ENCODE data around the gene FBXO24. TPM values are rescaled to one million over a fixed set of nuclear protein-coding genes. Genes with fewer than 3 reads are reported as not detected.

FBXO24 gene
- total and polyA plus RNA-seq, 8 donors = 0.31 to 2.0 (median 0.81) TPM

GRCh38 chr7:100640517-100641440, 54.7 kb downstream of the FBXO24 start:
- no peaks in the 10 kb centered on the region for H3K9me3 ChIP-seq
- no peak for TF ChIP-seq CTCF (IDR thresholded peaks at IDR 0.05)
- H3K4me1 ChIP-seq = peaks cover 0 to 3% (median 0%) of the 10 kb centered on the region in 3 donors
- no peak for DNase-seq
- no peak for FAIRE-seq
- no peak for ATAC-seq
- no peaks in the 10 kb centered on the region for H3K27me3 ChIP-seq
- H3K27ac ChIP-seq = no peak overlapping the region
- no peaks in the 10 kb centered on the region for H3K36me3 ChIP-seq
- intact Hi-C loops (cut with DNase I) = no loop called here
- 70 to 76% methylated on average over 22 to 24 of the region's 24 CpGs for WGBS, 2 donors
- H3K4me3 ChIP-seq = no peak overlapping the region

DNA sequence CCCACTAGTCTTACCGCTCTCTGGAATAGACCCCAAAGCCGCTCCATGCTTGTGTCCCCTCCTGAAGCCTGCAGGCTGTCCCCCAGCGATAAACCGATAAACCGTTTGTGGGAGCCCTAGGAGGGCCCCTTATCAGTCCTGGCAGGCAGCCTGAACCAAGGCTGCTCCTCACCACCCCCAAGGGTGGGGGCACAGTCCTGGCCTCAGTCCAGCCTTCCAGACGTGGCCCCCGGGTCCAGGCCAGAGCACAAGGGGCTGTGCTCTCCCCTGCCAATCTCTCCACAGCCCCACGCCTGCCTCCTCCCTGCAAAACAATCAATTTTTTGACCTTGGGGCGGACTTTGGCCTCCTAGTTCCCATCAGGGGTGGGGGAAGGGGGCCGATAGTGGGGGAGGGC, 55.3 kb downstream of the FBXO24 start, which contains the start of gene TFR2:
TFR2 (minus strand) TSS at position 90 of the 397 bp plus-strand sequence; CDS start at position 47, 43 bp downstream.
- Histone ChIP-seq H3K27ac (no peak within 1 kb of the TSS), H3K4me3 (no peak within 1 kb of the TSS), H3K9me3 (no peaks in the 10 kb centered on the region), H3K27me3 (no peaks in the 10 kb centered on the region), H3K36me3 (no peaks in the 10 kb centered on the region), H3K4me1 (peaks cover 0 to 3% (median 0%) of the 10 kb centered on the region in 3 donors)
- TF ChIP-seq CTCF (IDR thresholded peaks at IDR 0.05) = no peak
- intact Hi-C loops (cut with DNase I) = no loop called here
- no peak for FAIRE-seq
- DNase-seq = no peak
- 8 to 17% methylated on average over 10 of the region's 10 CpGs for WGBS, 2 donors
- peak in 3 of 4 donors; percentile 16 to 52 (median 34) for ATAC-seq

DNA sequence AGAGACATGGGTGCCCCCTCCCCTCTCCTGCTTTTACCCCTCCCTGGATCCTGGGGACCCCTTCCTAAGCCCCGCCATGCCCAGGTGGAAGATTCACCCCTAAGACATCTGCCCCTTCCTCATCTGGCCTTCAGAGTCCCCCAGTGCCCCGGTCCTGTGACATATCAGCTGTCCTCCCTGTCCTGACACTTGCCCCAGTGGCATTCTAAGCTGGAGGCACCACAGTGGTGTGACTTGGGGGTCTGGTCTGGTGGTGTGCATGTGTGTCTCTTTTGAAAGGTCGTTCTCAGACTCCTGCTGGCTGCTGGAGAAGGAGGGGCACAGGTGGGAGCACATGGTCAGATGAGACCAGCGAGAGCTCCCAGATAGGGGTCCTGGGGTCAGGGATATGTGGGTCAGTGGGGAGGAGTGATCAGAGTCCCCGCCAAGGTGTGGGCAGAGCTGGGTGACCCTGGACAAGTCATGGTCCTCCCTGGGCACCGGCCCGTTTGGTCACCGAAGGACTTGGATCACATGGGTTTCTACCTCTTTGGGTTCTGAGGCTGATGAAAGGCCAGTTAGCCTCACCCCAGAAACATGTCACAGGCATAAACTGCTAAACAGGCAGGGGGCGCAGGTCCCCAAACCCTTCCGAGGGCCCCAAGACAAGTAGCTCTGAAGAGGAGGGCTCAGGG, 55.9 kb downstream of the FBXO24 start:
- TF ChIP-seq CTCF (IDR thresholded peaks at IDR 0.05) = no peak
- DNase-seq (no peak), ATAC-seq (peak in 1 of 4 donors; percentile 15), FAIRE-seq (no peak)
- intact Hi-C loops (cut with DNase I) = no loop called here
- Histone ChIP-seq H3K27ac (no peak overlapping the region), H3K4me1 (peaks cover 0 to 3% (median 0%) of the 10 kb centered on the region in 3 donors), H3K9me3 (no peaks in the 10 kb centered on the region), H3K36me3 (no peaks in the 10 kb centered on the region), H3K4me3 (no peak overlapping the region), H3K27me3 (no peaks in the 10 kb centered on the region)
- 80 to 83% methylated on average over 10 of the region's 10 CpGs for WGBS, 2 donors

DNA sequence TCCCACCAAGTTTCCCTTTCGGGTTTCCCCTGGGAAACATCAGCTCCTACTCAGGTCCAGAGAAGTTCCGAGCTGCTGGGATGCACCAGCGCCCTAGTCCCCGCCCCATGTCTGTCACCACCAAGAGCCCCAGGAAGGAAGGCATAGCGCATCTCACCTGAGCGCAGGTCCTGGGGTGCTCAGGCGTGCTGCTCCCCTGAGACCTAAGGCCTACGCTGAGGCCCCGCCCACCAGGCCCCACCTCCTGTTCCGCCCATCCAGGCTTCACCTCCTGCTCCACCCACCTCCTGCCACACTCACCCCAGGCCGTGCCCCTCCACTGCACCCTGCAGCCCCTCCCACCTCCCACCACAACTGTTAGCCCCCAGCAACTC, 56.4 kb downstream of the FBXO24 start:
- WGBS, 2 donors = 78 to 80% methylated on average over 11 of the region's 11 CpGs
- H3K9me3 ChIP-seq = no peaks in the 10 kb centered on the region
- no peak overlapping the region for H3K27ac ChIP-seq
- DNase-seq (no peak), FAIRE-seq (no peak), ATAC-seq (peak in 2 of 4 donors; percentile 29 to 40)
- no peak overlapping the region for H3K4me3 ChIP-seq
- TF ChIP-seq CTCF (IDR thresholded peaks at IDR 0.05) = no peak
- H3K36me3 ChIP-seq = no peaks in the 10 kb centered on the region
- intact Hi-C loops (cut with DNase I) = no loop called here
- peaks cover 0 to 3% (median 0%) of the 10 kb centered on the region in 3 donors for H3K4me1 ChIP-seq
- H3K27me3 ChIP-seq = no peaks in the 10 kb centered on the region

All from pancreas (tissue), 10 donors.